GM08714 (cell line): Measurements from ENCODE around the gene BLMH.
A peak's percentile ranks its signal among the peaks of the same experiment; 100 is the strongest.

Source experiments
- H3K4me3 ChIP-seq: fragments of 200-500 bp; sonication (Bioruptor generic); 2 replicates; pipeline ENCODE4 v1.5.1; 2014; ENCODE audit warnings: mild to moderate bottlenecking, low read length, inconsistent platforms
- ZNF274 ChIP-seq: IDR thresholded peaks from 2 replicates; pipeline ENCODE4 v1.6.1; 2012; ENCODE audit warnings: mild to moderate bottlenecking, low read depth, low read length

The BLMH gene

DNA sequence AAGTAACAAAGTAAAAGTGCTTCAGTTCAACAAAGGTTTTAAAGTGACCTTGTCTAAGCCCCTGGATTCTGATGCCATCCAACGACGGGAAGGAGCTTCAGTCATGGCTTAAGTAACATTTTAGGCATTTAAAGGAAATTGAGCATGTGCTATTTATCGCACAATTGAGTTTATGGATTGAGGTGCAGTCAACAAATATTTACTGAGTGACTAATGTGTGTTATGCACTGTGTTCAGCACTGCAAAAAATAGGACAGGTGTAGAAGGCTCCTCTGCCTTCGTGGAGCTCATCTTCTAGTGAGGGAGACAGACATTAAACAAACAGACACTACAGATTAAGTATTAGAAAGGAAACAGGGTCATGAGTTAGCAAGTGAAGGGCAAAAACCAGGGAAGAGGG, 29.6 kb upstream of the BLMH start:
- TF ChIP-seq ZNF274, result no peak
- H3K4me3 ChIP-seq, result no peak overlapping the region

DNA sequence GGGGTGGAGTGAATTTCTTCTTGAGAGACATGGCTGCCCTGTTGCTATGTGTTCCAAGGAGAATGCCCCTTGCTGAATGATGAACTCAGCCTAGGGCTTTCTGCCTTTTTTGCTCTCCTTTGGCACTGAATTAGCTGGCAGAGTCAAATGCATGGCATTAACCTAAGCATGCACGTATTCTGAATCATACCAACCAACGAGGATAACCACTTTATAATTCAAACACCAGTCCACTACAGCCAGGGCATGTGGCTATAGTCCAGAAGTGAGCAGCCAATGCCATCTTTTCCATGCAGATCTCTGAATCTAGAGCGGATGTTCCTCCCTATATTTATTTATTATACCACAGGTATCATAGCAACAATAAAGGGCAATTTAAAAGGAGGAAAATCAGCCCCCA, 26.4 kb upstream of the BLMH start:
- no peak for TF ChIP-seq ZNF274
- H3K4me3 ChIP-seq, result no peak overlapping the region

DNA sequence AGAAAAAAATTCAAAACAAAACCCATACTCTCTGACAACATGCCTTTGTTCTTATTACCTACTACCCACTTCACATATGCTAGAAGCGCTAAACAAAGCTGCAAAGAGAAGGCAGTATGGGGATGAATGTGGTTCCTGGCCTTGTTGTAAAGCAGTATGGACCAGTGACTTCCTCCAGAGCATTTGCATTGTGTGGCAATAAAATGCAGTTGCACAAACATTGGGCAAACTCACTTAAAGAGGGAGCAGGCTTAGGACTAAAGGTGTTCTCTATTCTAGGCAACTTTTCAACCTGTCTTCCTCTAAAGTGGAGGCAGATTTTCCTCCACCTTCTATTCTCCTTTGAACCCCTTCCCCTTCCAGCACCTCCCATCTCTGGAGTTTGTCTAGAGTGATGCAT, 25.0 kb upstream of the BLMH start:
- H3K4me3 ChIP-seq, result no peak overlapping the region
- TF ChIP-seq ZNF274, result no peak

DNA sequence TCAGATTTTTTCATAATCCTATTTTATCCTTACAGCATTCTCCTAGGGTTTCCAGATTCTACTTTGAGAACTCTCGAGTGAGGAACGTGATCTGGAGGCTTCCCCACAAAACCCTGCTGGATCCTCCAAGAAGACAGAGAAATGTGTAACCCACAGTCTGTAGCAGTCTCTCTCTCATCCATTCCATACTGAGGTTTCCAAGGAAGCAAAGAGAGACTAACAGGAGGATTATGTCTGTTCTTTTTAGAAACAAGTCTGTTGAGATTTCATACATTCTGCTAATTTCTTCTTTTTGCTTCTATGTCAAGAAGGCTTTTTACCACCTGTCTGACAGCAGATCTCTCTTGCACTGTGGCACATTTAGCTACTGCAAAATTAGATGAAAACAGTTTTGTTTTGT, 23.4 kb upstream of the BLMH start:
- TF ChIP-seq ZNF274, result no peak
- H3K4me3 ChIP-seq, result no peak overlapping the region

DNA sequence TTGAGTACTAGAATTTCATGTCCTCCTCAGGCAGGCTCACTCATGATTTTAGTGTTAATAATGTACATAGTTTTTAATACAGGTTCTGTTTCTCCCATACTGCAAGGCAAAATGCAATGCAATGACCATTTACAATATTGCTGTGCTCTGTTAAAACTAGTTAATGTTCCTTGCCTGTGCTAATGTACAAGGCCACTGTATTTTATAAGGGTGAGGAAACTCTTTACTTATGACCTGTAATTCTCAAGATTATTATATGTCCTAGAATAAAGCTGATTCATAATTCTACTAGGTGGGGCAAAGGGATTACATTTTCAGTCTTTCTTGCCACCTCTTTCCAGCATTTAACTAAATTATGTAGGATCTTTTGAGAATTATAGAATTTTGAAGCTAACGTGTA, 22.7 kb upstream of the BLMH start:
- H3K4me3 ChIP-seq, result no peak overlapping the region
- no peak for TF ChIP-seq ZNF274

DNA sequence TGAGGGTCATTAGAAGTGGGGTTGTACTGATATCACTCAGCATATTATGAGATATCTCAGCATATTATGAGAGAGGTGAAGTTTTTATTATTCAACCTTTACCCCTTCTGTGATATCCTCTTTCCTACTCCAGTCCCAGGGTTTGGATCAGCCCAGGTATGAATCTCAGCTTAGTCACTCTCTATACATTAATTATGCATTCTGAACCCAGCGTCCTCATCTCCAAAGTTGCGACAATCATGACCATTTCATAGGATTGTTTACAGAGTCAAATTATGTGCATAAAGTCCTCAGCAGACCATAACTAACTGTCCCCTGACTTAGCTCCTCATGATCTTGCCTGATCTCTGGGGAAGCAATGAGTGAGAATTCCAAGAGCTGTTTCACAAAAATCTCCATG, 20.5 kb upstream of the BLMH start:
- TF ChIP-seq ZNF274, result no peak
- no peak overlapping the region for H3K4me3 ChIP-seq

DNA sequence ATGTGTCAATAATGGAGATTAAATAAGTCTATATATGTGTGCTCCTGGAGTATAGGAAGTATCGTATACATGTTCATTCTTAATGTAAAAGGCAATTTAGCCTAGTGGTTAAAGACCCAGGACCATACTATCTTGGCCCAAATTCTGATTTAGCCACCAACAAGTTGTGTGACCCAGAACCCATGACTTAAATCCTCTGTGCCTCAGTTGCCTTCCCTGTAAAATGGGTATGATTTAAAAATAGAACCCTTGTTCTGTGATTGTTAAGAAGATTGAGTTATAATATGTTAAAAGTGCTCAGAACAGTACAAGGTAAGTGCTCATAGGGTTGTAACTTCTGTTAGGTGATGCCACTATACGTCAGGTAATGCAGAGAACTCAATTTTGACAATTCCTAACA, 18.8 kb upstream of the BLMH start:
- no peak overlapping the region for H3K4me3 ChIP-seq
- no peak for TF ChIP-seq ZNF274

DNA sequence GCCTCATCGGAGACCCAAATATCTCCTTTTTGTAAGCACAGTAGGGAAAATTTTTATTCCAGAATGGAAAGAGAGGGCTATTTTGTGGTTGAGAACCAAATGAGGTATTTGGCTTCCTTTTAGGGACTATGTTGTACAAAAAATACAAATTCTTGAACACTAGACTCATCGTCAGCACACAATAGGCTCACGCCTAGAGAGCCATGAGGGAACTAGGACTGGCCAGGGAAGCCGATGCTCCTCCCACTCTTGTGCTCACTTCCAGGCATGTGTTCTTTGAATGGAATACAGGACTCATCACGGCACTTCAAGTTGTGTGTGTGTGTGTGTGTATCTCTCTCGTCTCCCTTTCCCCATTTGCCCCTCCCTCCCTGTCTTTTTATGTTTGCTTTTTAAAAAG, 17.8 kb upstream of the BLMH start:
- TF ChIP-seq ZNF274, result no peak
- no peak overlapping the region for H3K4me3 ChIP-seq

DNA sequence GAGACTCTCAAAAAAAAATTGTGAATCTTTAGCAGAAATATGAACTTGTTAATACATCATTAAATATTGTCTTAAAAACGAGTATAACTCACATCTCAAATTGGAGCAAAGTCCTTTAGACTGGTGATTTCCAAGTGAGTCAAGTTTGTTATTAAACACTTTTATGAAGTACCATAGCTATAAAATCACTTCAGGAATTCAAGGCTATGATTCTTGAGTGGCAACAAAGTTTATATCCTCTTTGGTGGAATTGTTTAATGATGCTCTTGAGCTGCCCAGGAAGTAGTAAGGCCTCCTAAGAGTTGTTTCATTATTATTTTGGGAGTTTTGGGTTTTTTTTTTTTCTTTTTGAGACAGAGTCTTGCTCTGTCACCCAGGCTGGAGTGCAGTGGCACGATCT, 16.7 kb upstream of the BLMH start:
- no peak overlapping the region for H3K4me3 ChIP-seq
- no peak for TF ChIP-seq ZNF274

DNA sequence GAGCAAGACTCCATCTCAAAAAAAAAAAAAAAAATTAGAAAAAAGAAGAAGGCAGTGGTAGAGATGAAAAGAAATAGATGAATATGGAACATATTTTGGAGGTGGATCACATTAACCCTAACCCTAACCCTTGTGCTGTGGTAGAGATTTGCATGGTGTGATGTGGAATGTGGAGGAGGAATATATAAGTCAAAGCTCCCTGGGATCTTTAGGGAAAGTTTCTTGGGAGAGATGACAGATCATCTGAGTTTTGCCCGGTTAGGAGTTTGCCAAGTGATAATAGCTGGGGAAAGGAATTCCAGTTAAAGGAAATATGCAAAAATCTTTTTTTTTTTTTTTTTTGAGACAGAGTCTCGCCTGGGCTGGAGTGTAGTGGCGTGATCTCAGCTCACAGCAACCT, 13.0 kb upstream of the BLMH start:
- H3K4me3 ChIP-seq, result no peak overlapping the region
- TF ChIP-seq ZNF274, result no peak

DNA sequence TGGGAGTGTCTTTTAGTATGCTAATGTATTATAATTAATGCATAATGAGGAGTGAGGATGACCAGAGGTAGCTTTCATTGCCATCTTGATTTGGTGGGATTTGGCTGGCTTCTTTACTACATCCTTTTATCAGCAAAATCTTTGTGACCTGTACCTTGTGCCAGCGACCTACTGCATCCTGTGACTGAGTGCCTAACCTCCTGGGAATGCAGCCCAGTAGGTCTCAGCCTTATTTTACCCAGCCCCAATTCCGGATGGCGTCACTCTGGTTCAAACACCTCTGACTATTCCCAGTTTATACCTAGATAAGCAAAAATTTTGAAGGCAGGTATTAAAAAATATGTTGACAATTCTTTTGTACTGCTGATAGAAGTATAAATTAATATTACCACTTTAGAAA, 10.5 kb upstream of the BLMH start:
- TF ChIP-seq ZNF274, result no peak

DNA sequence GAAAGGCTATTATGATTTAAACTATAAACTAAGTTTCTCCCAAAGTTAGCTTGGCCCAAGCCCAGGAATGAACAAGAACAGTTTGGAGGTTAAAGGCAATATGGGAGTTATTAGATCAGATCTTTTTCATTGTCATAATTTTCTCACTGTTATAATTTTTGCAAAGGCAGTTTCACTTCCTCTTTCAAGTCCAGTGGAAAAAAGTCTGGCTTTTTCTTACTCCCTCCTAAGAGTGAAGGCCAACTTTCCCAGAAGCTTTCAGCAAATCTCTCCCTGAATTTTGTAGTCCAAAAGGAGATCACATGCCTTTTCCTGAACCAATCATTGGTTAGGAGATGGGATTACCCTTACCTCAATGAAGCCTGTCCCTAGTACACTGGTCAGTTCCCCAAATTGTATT, 9.1 kb upstream of the BLMH start:
- H3K4me3 ChIP-seq, result no peak overlapping the region

More for the DNA sequence above, 10.5 kb upstream of the BLMH start:
- H3K4me3 ChIP-seq, result no peak overlapping the region

DNA sequence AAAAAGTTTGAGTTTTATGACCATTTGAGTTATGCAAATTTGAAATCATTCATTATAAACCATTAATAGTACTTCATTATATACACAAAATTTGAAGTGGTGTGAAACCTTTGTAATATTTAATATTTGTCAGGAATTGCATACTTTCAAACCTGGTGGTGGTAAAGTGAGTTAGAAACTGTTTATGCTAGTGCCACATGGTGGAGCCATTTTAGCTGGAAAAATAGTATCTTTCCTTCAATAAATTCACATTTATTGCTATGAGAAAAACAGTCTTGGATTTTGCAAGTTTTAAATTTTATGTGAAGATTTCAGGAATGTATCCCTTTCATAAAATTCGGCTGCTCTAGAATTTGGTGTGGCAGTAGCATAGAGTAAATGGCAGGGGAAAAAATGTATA, 7.3 kb upstream of the BLMH start:
- no peak for TF ChIP-seq ZNF274

More for the DNA sequence above, 9.1 kb upstream of the BLMH start:
- no peak for TF ChIP-seq ZNF274

DNA sequence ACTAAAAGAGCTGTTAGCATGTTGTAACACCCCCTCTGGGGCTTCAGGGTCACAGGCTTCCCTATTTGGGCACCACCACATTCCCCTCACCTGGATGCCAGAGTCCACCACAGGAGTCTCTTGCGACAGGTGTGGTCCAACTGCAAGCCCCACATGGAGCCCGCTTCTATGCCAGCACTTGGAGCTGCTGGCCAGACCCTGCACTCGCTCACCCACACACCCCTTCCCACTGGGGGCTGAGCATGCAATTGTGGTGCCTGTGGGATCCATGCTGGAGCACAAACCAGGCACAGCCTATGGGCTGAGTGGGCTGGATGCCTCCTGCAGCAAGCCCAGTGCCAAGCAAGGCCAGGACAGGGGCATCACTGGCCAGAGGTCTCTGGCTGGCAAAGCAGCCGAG, 6.0 kb upstream of the BLMH start:
- no peak for TF ChIP-seq ZNF274
- no peak overlapping the region for H3K4me3 ChIP-seq

More for the DNA sequence above, 7.3 kb upstream of the BLMH start:
- H3K4me3 ChIP-seq, result no peak overlapping the region

DNA sequence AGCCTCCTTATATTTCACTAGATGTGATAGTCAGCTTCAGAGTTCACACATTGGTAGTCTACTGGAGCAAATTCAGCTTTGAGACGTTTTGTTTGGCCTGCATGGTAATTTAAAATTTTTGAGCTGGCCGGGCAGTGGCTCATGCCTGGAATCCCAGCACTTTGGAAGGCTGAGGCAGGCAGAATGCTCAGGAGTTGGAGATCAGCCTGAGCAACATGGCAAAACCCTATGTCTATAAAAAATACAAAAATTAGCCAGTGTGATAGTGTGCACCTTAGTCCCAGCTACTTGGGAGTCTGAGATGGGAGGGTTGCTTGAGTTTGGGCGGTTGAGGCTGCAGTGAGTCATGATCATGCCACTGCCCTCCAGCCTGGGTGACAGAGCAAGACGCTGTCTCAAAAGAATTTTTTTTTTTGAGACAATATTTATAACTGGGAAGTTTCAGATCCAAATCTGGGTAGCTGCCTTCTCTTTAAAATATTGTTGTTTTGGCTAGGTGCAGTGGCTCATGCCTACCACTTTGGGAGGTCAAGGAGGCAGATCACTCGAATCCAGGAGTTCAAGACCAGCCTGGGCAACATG, 4.8 kb upstream of the BLMH start:
- H3K4me3 ChIP-seq, result no peak overlapping the region
- no peak for TF ChIP-seq ZNF274

DNA sequence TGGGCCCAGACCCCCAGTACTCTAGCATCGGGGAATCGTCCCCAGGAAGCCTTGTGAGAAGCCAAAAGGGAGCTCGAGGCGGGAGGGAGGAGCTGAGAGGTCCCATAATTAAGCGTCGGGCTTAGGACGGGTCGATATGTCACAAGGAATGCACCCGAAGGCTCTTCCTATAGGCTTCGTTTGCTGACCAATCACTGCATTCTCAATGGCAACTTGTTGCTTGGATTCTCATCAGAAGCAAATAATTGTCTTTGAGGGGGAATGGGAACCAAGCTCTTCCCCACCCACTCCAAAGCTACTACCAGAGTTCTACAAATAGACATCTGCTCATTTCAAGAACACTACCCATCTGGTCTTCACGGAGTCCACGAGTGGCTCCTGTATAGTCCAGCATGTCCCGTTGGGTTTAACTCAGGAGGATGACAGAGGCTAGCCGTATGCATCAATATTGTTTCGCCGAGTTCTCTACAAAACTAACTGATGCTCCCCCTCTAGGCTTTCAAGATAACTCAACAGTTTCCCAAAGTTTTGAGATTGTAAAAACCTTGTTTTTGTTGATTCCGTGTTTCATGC, 628 bp upstream of the BLMH start:
- TF ChIP-seq ZNF274, result no peak
- H3K4me3 ChIP-seq, result peak overlapping the region; percentile 97; the same call in 1 of the 2 replicates
